OCI-LY7 (cell line): Measurements from ENCODE around the gene DMXL2.

Experiments
- CTCF ChIP-seq: fragments of 200-600 bp; sonication (generic); conservative IDR thresholded peaks from 2 replicates; pipeline ENCODE4 v1.5.1; 2014; ENCODE audit warnings: mild to moderate bottlenecking, antibody characterized with exemption, low read length, moderate library complexity, mixed read lengths
- EZH2phosphoT487 ChIP-seq: fragments of 200-600 bp; sonication (generic); IDR thresholded peaks from 2 replicates; pipeline ENCODE4 v1.6.1; 2018; ENCODE audit warnings: low read depth, borderline replicate concordance, mild to moderate bottlenecking, mixed run types, antibody characterized with exemption, low read length, moderate library complexity, mixed read lengths

GRCh38 chr15:51403072-51403878, 219.3 kb downstream of the DMXL2 start:
- no peak for TF ChIP-seq EZH2phosphoT487
- TF ChIP-seq CTCF, result peak; percentile 76
